HEK293 (cell line): ENCODE results near the gene LRRK1.

ENCODE experiments used
- AEBP2 ChIP-seq: fragments of 450-650 bp; formaldehyde crosslinking; IDR thresholded peaks from 2 replicates; pipeline ENCODE4 v1.5.1; 2016; ENCODE audit warnings: missing biosample characterization, missing genetic modification characterization, borderline replicate concordance
- ATF2 ChIP-seq: fragments of 450-650 bp; formaldehyde crosslinking; IDR thresholded peaks from 2 replicates; pipeline ENCODE4 v1.5.1; 2016; ENCODE audit warnings: missing biosample characterization, missing genetic modification characterization, low read depth
- HOXD13 ChIP-seq: sonication (generic); formaldehyde crosslinking; IDR thresholded peaks from 2 replicates; pipeline ENCODE4 v1.8.0; 2022; ENCODE audit warnings: missing genetic modification reagents, borderline replicate concordance
- MEIS1 ChIP-seq: sonication (generic); formaldehyde crosslinking; IDR thresholded peaks from 2 replicates; pipeline ENCODE4 v1.8.1; 2022; ENCODE audit warnings: missing genetic modification reagents, mild to moderate bottlenecking, borderline replicate concordance
- MZF1 ChIP-seq: fragments of 450-650 bp; formaldehyde crosslinking; IDR thresholded peaks from 2 replicates; pipeline ENCODE4 v1.5.1; 2017; ENCODE audit warnings: missing biosample characterization, missing genetic modification characterization, borderline replicate concordance
- OVOL3 ChIP-seq: fragments of 450-650 bp; formaldehyde crosslinking; IDR thresholded peaks from 2 replicates; pipeline ENCODE4 v1.5.1; 2016; ENCODE audit warnings: missing biosample characterization, missing genetic modification characterization
- RBAK ChIP-seq: fragments of 450-650 bp; formaldehyde crosslinking; IDR thresholded peaks from 2 replicates; pipeline ENCODE4 v1.5.1; 2016; ENCODE audit warnings: missing biosample characterization, missing genetic modification characterization
- SP7 ChIP-seq: fragments of 450-650 bp; formaldehyde crosslinking; IDR thresholded peaks from 2 replicates; pipeline ENCODE4 v1.5.1; 2016; ENCODE audit warnings: missing biosample characterization, missing genetic modification characterization
- TRIM28 ChIP-seq: IDR thresholded peaks from 2 replicates; pipeline ENCODE4 v1.6.1; 2011; ENCODE audit warnings: low read length, control low read depth, borderline replicate concordance
- ZBTB48 ChIP-seq: fragments of 450-650 bp; formaldehyde crosslinking; IDR thresholded peaks from 2 replicates; pipeline ENCODE4 v1.5.1; 2016; ENCODE audit warnings: missing biosample characterization, missing genetic modification characterization
- ZNF10 ChIP-seq: fragments of 450-650 bp; formaldehyde crosslinking; IDR thresholded peaks from 2 replicates; pipeline ENCODE4 v1.5.1; 2017; ENCODE audit warnings: missing biosample characterization, missing genetic modification characterization
- ZNF146 ChIP-seq: fragments of 450-650 bp; formaldehyde crosslinking; IDR thresholded peaks from 2 replicates; pipeline ENCODE4 v1.5.1; 2016; ENCODE audit warnings: missing biosample characterization, missing genetic modification characterization
- ZNF211 ChIP-seq: fragments of 450-650 bp; formaldehyde crosslinking; IDR thresholded peaks from 2 replicates; pipeline ENCODE4 v1.5.1; 2016; ENCODE audit warnings: low read depth, missing biosample characterization, missing genetic modification characterization
- ZNF23 ChIP-seq: fragments of 450-650 bp; formaldehyde crosslinking; IDR thresholded peaks from 2 replicates; pipeline ENCODE4 v1.5.1; 2016; ENCODE audit warnings: missing biosample characterization, missing genetic modification characterization, borderline replicate concordance
- ZNF362 ChIP-seq: fragments of 450-650 bp; formaldehyde crosslinking; IDR thresholded peaks from 2 replicates; pipeline ENCODE4 v1.5.1; 2016; ENCODE audit warnings: missing biosample characterization, missing genetic modification characterization
- ZNF37A ChIP-seq: fragments of 450-650 bp; IDR thresholded peaks from 2 replicates; pipeline ENCODE4 v1.5.1; 2018; ENCODE audit warnings: missing biosample characterization, missing genetic modification characterization
- ZNF398 ChIP-seq: fragments of 450-650 bp; formaldehyde crosslinking; IDR thresholded peaks from 2 replicates; pipeline ENCODE4 v1.5.1; 2017; ENCODE audit warnings: missing biosample characterization, missing genetic modification characterization
- ZNF488 ChIP-seq: fragments of 450-650 bp; formaldehyde crosslinking; IDR thresholded peaks from 2 replicates; pipeline ENCODE4 v1.5.1; 2016; ENCODE audit warnings: missing biosample characterization, missing genetic modification characterization
- ZNF510 ChIP-seq: fragments of 450-650 bp; formaldehyde crosslinking; IDR thresholded peaks from 2 replicates; pipeline ENCODE4 v1.5.1; 2018; ENCODE audit warnings: mild to moderate bottlenecking, missing genetic modification characterization, missing biosample characterization; ENCODE audit not compliant: insufficient replicate concordance
- ZNF518A ChIP-seq: fragments of 450-650 bp; formaldehyde crosslinking; conservative IDR thresholded peaks from 2 replicates; pipeline ENCODE4 v1.5.1; 2016; ENCODE audit warnings: low read depth, missing biosample characterization, missing genetic modification characterization
- ZNF548 ChIP-seq: fragments of 450-650 bp; formaldehyde crosslinking; IDR thresholded peaks from 2 replicates; pipeline ENCODE4 v1.5.1; 2016; ENCODE audit warnings: missing biosample characterization, missing genetic modification characterization
- ZNF561 ChIP-seq: fragments of 450-650 bp; IDR thresholded peaks from 2 replicates; pipeline ENCODE4 v1.5.1; 2018; ENCODE audit warnings: missing biosample characterization, missing genetic modification characterization, borderline replicate concordance
- ZNF623 ChIP-seq: fragments of 450-650 bp; formaldehyde crosslinking; IDR thresholded peaks from 2 replicates; pipeline ENCODE4 v1.5.1; 2016; ENCODE audit warnings: missing biosample characterization, missing genetic modification characterization
- ZNF639 ChIP-seq: fragments of 450-650 bp; formaldehyde crosslinking; IDR thresholded peaks from 2 replicates; pipeline ENCODE4 v1.5.1; 2016; ENCODE audit warnings: missing biosample characterization, missing genetic modification characterization
- ZNF654 ChIP-seq: fragments of 450-650 bp; formaldehyde crosslinking; IDR thresholded peaks from 2 replicates; pipeline ENCODE4 v1.5.1; 2016; ENCODE audit warnings: low read depth, missing biosample characterization, missing genetic modification characterization

LRRK1 gene

GRCh38 chr15:101014921-101015841 is 96.0 kb downstream of the LRRK1 start (continued):
- TF ChIP-seq ZNF518A (tag by site-specific recombination) (no peak), ZNF639 (tag by site-specific recombination) (no peak), TRIM28 (no peak), ATF2 (tag by site-specific recombination) (no peak), ZNF362 (tag by site-specific recombination) (no peak), ZNF623 (tag by site-specific recombination) (no peak), ZBTB48 (tag by site-specific recombination) (no peak), MZF1 (tag by site-specific recombination) (peak; percentile 63; the same call in 1 of the 2 replicates), MEIS1 (CRISPR knock-in tag) (no peak), ZNF654 (tag by site-specific recombination) (peak; percentile 77), ZNF398 (tag by site-specific recombination) (no peak), ZNF146 (tag by site-specific recombination) (no peak), HOXD13 (CRISPR knock-in tag) (no peak), OVOL3 (tag by site-specific recombination) (no peak), ZNF10 (no peak), ZNF561 (tag by site-specific recombination) (0 out of 2 replicates have a peak, but pooled peaks have one; percentile 37), AEBP2 (tag by site-specific recombination) (no peak), ZNF488 (tag by site-specific recombination) (no peak), RBAK (tag by site-specific recombination) (no peak), ZNF510 (tag by site-specific recombination) (no peak), ZNF37A (tag by site-specific recombination) (peak; percentile 40; the same call in 1 of the 2 replicates), SP7 (tag by site-specific recombination) (peak; percentile 39; the same call in 1 of the 2 replicates), ZNF211 (tag by site-specific recombination) (no peak), ZNF23 (tag by site-specific recombination) (no peak), ZNF548 (no peak)
